GM23338 (cell line): ENCODE results near the gene CFAP90.

Experiments used
- CREB1 ChIP-seq: fragments of 250-450 bp; sonication (Bioruptor Pico); IDR thresholded peaks from 2 replicates; pipeline ENCODE4 v1.5.0; 2020; ENCODE audit warnings: low read depth, mild to moderate bottlenecking, moderate library complexity
- CTCF ChIP-seq, 2 experiments: fragments of 200-600 bp in 1 of 2; sonication (generic) in 1 of 2; conservative IDR thresholded peaks; 2 replicates each; pipeline versions ENCODE4 v1.5.1 to v1.6.1; 2016 to 2017; ENCODE audit warnings: antibody characterized with exemption in 2 of 2, low read depth in 2 of 2, mild to moderate bottlenecking in 2 of 2, moderate library complexity in 1 of 2
- ETS1 ChIP-seq: IDR thresholded peaks from 2 replicates; pipeline ENCODE4 v1.6.1; 2016; ENCODE audit warnings: antibody characterized with exemption
- EZH2 ChIP-seq: fragments of 200-600 bp; sonication (generic); IDR thresholded peaks from one replicate; pipeline ENCODE4 v1.8.0; 2017; ENCODE audit warnings: antibody characterized with exemption, mild to moderate bottlenecking, low read depth; ENCODE audit not compliant: unreplicated experiment
- EZH2phosphoT487 ChIP-seq: fragments of 200-600 bp; sonication (generic); IDR thresholded peaks from one replicate; pipeline ENCODE4 v1.8.1; 2018; ENCODE audit warnings: antibody characterized with exemption; ENCODE audit not compliant: unreplicated experiment
- JUNB ChIP-seq: IDR thresholded peaks from one replicate; pipeline ENCODE4 v1.6.1; 2016; ENCODE audit warnings: antibody characterized with exemption; ENCODE audit not compliant: unreplicated experiment
- POLR2AphosphoS5 ChIP-seq: IDR thresholded peaks from 2 replicates; pipeline ENCODE4 v1.6.1; 2016; ENCODE audit warnings: antibody characterized with exemption, low read depth
- REST ChIP-seq: IDR thresholded peaks from one replicate; pipeline ENCODE4 v1.6.1; 2018; ENCODE audit warnings: antibody characterized with exemption; ENCODE audit not compliant: unreplicated experiment
- ZNF331 ChIP-seq: fragments of 250-450 bp; sonication (Bioruptor Pico); IDR thresholded peaks from 2 replicates; pipeline ENCODE4 v1.5.0; 2020; ENCODE audit warnings: low read depth, mild to moderate bottlenecking, moderate library complexity

- peak; percentile 36 to 57; a peak in 3 of 4 replicates for TF ChIP-seq CTCF (conservative IDR thresholded peaks at IDR 0.05; ENCODE audit: low read depth in 2 of 2)
- no peak for TF ChIP-seq CREB1 (CRISPR knock-in tag)
- no peak for TF ChIP-seq EZH2phosphoT487
- TF ChIP-seq JUNB, result no peak
- TF ChIP-seq EZH2, result no peak
- no peak for TF ChIP-seq ETS1
- no peak for TF ChIP-seq POLR2AphosphoS5
- no peak for TF ChIP-seq ZNF331 (CRISPR knock-in tag)
- TF ChIP-seq REST, result no peak
Observed at GRCh38 chr5:7886849-7887475, 36.0 kb upstream of the CFAP90 start.
